Measurements from ENCODE around the gene GOLGA3.

Gene GOLGA3

GRCh38 chr12:132731574-132731973 is 97.1 kb downstream of the GOLGA3 start:
- no peak for DNase-seq
- in situ Hi-C loops (cut with MboI; ENCODE audit: low pct_unique_long_range_greater_than_20kb, low sequenced_read_pairs): no loop called here

GRCh38 chr12:132730353-132730752 is 98.3 kb downstream of the GOLGA3 start:
- in situ Hi-C loops (cut with MboI; ENCODE audit: low pct_unique_long_range_greater_than_20kb, low sequenced_read_pairs): no loop called here
- no peak for DNase-seq

- in situ Hi-C loops (cut with MboI; ENCODE audit: low pct_unique_long_range_greater_than_20kb, low sequenced_read_pairs): no loop called here
- no peak for DNase-seq
These were observed 98.9 kb downstream of the GOLGA3 start for GRCh38 chr12:132729541-132730320.

- DNase-seq: no peak
- in situ Hi-C loops (cut with MboI; ENCODE audit: low pct_unique_long_range_greater_than_20kb, low sequenced_read_pairs): no loop called here
These were observed 100.2 kb downstream of the GOLGA3 start for GRCh38 chr12:132728502-132728901.

GRCh38 chr12:132727091-132727794 is 101.4 kb downstream of the GOLGA3 start:
- in situ Hi-C loops (cut with MboI; ENCODE audit: low pct_unique_long_range_greater_than_20kb, low sequenced_read_pairs): no loop called here
- DNase-seq: no peak

- DNase-seq: no peak
- in situ Hi-C loops (cut with MboI; ENCODE audit: low pct_unique_long_range_greater_than_20kb, low sequenced_read_pairs): no loop called here
These were observed 102.3 kb downstream of the GOLGA3 start for GRCh38 chr12:132726386-132726785.

- no peak for DNase-seq
- in situ Hi-C loops (cut with MboI; ENCODE audit: low pct_unique_long_range_greater_than_20kb, low sequenced_read_pairs): no loop called here
These were observed 104.0 kb downstream of the GOLGA3 start for GRCh38 chr12:132724506-132725241.

- in situ Hi-C loops (cut with MboI; ENCODE audit: low pct_unique_long_range_greater_than_20kb, low sequenced_read_pairs): no loop called here
- no peak for DNase-seq
These were observed 104.9 kb downstream of the GOLGA3 start for GRCh38 chr12:132723764-132724140.

- DNase-seq: no peak
- in situ Hi-C loops (cut with MboI; ENCODE audit: low pct_unique_long_range_greater_than_20kb, low sequenced_read_pairs): no loop called here
These were observed 105.5 kb downstream of the GOLGA3 start for GRCh38 chr12:132723015-132723763.

GRCh38 chr12:132720606-132721345 is 107.9 kb downstream of the GOLGA3 start:
- in situ Hi-C loops (cut with MboI; ENCODE audit: low pct_unique_long_range_greater_than_20kb, low sequenced_read_pairs): no loop called here
- DNase-seq: no peak

GRCh38 chr12:132719954-132720324 is 108.7 kb downstream of the GOLGA3 start:
- DNase-seq: no peak
- in situ Hi-C loops (cut with MboI; ENCODE audit: low pct_unique_long_range_greater_than_20kb, low sequenced_read_pairs): no loop called here

- in situ Hi-C loops (cut with MboI; ENCODE audit: low pct_unique_long_range_greater_than_20kb, low sequenced_read_pairs): no loop called here
- DNase-seq: no peak
These were observed 109.3 kb downstream of the GOLGA3 start for GRCh38 chr12:132719141-132719953.
